HG03025 (cell line): ENCODE data around the gene TMEM272.

Experiments
- ATAC-seq: cut with Tn5 transposase; IDR thresholded peaks from one replicate; pipeline ENCODE4 v1.9.1; 2021; ENCODE audit warnings: mild to moderate bottlenecking, moderate library complexity; ENCODE audit not compliant: unreplicated experiment, low FRiP score

TMEM272 gene

DNA sequence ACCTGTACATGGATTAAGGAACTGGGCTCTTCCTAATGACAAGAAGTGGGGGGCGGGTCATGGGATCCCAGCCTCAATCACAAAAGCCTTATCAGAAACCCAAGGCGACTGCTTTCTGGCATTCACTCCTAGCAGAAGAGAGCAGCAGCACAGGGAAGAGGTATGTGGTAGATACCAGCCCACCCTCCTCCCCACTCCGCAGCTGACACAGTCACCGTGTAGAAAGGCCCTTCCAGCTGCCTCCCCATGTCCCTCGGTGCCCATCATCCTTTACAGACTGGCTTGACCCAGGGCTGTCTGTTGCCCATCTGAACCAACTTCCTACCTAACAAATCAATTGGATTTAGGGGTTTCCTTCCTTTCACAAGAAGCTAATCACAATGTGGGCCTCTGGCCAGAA, 37.9 kb downstream of the TMEM272 start:
- no peak for ATAC-seq

DNA sequence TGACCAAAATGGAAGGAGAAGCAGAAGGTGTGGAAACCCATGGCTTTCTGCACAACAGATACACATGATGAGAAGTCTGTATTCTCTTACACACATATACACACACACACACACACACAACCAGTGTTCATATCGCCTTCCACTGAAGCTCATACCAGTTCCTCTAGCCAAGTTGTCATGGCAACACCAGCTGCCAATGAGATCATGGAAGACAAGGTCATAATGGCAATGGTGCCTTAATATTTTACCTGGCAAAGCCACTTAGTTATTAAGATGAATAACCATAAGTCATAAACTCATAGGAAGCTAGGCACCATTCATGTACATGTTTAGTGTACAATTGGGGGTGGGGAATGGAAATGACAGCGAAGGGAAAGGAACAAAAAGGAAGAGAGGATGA, 38.4 kb downstream of the TMEM272 start:
- ATAC-seq: no peak

DNA sequence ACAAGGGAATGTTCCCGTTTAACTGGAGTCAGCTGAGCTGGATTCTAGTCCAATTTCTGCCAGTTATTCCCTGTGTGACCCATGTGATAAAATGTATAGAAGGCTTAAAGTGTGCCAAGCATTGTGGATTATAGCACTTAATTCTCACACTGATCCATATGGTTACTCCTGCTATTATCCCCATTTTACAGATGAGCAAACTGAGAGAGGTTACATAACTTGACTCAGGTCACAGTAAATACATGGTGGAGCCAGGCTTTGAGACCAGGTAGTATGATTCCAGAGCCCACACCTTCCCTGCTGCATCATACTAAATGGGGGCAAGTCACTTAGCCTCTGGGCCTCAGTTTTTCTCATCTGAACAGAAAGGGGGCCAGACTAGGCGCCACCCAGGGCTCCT, 39.1 kb downstream of the TMEM272 start:
- ATAC-seq: no peak

DNA sequence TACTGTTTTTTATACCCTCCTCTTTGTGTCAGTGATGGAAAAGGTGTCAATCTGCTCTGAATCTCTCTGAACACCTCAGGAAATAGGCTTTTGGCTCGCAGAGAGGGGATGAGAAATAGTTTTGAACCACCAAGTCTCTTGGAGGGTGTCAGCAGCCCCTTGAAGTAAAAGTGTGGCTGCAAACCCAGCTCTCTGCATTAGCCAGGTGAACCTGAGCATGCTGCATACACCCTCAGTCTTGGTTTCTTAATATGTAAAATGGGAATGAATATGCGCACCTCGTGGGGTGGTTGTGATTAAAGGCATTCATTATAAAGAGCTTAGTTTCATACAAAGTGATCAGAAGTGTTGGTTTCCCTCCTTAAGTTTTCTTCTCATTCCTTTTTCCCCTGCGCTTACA, 39.7 kb downstream of the TMEM272 start:
- no peak for ATAC-seq

DNA sequence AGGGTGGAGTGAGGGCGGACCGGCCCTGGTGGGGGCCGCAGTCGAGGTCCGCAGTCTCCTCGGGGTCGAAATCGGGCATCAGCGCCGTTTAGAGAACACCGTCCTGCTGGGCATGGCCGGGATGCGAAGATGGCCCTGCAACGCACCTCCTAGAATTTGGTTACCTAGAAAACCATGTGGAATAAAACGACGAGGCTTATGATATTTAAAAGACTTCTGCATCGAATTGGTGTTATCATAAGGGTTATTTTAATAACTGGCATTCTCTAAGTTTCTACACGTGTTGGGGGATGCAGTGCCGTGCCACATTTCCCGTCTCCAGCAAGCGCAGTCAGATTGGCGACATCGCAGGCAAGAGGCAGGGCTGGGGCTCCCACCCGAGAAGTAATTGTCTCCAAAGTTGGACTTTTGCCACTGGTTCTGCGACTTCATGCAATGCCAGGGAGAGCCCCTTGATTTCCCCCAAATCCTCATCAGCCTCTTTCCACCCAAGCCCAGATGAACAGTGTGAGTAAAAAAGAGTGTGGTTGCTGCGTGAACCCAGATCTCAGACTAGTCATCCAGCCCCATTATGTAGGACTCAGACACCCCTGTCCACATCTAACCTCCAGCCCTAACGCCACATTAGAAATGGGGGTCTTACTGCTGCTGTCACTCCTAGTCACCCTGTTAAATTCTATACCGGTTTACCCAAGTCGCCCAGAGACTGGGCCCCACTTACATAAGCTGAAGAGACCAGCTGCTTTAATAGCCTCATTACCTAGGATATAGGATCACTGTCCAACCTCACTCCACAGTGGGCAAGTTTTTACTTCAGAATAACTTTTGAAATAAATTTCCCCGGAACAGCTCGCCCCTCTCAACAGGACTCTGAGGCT, 40.4 kb downstream of the TMEM272 start:
- ATAC-seq: no peak

- peak; percentile 95 for ATAC-seq
Measured at GRCh38 chr13:51803422-51804294, 41.3 kb downstream of the TMEM272 start, which contains the start of gene DHRS12. Gene DHRS12, minus strand, starts transcription at chr13:51804163. Its CDS starts 4,504 bp downstream, at chr13:51799659.

DNA sequence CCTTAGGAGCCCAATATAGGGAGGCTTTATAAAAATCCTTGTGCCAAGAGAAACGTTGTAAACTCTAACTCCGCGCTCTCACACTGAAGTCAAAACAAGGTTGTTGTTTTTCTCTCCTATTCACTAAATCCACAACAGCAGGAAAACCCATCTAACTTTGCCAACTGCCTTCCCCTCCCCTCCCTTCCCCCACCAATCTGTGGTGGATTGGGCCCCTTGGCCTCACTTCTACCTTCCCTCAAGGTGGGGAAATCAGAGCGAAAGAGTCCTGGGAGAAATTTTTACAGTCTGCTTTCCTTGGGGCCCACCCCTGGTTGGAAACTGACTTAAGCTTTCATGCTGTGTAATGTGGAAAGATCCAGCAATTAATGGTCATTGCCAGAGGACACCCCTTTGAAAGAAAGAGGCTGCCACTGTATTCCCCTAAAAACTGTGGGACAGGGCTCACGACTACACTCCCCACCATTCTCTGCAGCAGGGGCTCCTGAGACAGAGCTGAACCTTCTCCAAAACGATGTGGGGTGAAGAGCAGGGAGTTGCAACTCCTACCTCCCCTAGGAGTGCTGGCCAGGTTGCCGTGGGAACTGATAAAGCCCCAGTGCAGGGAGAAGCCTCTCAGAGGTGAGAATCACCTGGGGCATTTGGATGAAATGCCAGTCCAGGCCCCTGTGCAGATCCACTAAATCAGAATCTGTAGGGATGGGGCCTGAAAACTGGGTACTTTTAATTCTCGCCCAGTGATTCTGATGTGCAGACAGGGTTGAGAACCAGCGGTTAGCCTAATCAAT, 42.2 kb downstream of the TMEM272 start:
- ATAC-seq: no peak

- no peak for ATAC-seq
Measured at GRCh38 chr13:51801631-51802099, 43.3 kb downstream of the TMEM272 start.

- no peak for ATAC-seq
Measured at GRCh38 chr13:51800486-51800885, 44.5 kb downstream of the TMEM272 start.

DNA sequence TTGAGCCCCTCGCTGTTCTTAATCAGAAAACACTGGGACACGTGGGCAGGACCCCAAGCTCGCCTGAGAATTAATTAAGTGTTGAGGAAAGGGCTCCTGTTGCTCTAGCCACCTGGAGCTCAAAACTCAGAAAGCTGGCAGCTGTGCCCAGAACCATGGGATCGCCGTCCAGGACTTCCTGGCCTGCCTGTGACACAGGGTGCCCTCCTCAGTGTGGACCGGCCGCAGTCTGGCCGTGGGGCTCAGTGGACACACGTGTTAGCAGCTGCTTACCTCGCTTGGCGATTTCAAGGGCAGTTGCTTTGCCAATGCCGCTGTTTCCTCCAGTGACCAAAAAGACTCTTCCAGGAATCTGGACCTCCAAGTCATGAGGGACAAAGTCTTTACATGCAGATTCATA, 45.7 kb downstream of the TMEM272 start:
- no peak for ATAC-seq

- ATAC-seq: peak; percentile 57
Measured at GRCh38 chr13:51797664-51798488, 47.1 kb downstream of the TMEM272 start.

- no peak for ATAC-seq
Measured at GRCh38 chr13:51796546-51796945, 48.4 kb downstream of the TMEM272 start.

DNA sequence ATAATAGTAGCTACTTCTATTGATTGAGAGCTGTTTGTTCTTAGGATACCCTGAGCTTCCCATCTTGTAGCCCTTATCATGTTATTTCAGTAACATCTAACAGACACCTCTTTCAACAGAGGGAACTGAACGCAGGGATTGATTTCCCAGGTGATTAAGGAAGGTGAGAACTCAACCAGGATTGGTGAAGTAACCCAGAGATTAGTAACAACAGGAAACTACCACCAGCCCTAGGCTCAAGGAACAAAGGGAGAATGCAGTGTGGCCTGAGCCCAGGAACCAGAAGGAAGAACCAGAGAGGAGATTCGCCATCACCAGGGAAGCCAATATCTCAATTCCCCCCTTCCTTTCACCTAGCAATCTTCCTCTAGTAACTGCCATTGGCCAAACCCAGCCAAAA, 49.6 kb downstream of the TMEM272 start:
- ATAC-seq: no peak

DNA sequence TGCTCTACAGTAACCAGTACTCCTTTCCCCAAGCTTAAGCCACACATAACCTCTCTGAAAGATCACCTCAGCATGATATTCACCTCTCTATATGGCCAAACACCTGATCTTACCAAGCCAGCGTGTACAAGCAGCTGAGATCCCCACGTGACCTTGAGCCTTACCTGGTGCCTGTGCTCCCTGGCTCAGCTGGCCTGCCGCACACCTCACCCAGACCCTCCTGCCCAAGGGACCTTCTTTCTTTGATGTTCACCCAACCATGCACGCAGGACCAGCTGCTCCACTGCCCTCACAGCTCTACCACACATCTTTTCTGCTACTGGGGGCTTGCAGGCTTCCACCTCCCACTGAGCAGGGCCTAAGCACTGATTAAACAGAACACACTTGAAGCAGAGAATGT, 50.0 kb downstream of the TMEM272 start:
- ATAC-seq: no peak

GRCh38 chr13:51793570-51794271, 51.3 kb downstream of the TMEM272 start:
- peak; percentile 62 for ATAC-seq

DNA sequence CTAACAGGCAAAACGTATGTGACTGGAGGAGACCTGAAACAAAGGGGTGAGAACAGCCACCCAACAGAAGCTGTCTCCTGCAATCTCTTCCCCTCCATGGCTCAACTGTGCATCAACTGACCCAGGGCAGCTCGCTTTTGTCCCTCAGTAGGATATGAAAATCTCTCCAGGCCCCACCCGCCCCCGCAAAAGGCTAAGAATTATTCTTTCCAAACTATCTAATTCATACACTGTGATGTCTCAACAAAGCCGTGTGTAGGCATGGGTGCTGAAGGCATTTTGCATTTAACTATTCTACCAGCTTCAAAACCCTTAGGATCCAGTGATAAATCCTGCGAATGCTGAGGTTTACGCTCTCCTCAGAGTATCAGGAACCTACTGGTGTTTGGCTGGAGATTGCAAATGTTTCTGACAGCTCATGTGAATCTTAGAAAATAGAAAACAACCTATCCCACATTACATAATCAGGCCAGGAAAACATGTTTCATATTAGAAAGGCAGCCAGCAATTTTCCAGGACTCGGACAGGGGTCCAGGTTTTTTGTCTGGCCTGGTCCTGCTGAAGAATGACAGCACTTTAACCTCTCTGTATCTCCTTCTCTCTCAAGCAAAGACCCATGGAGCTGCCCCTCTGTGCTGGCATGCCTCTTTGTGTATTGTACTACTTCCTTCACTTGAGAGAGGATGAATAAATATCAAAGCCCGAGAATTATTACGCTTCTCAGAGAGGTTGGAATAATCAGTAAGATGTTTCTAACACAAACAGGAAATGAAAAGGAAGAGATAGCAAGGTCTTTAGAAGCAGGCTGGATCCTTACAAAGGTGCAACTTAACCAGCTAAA, 58.3 kb downstream of the TMEM272 start:
- ATAC-seq: no peak

DNA sequence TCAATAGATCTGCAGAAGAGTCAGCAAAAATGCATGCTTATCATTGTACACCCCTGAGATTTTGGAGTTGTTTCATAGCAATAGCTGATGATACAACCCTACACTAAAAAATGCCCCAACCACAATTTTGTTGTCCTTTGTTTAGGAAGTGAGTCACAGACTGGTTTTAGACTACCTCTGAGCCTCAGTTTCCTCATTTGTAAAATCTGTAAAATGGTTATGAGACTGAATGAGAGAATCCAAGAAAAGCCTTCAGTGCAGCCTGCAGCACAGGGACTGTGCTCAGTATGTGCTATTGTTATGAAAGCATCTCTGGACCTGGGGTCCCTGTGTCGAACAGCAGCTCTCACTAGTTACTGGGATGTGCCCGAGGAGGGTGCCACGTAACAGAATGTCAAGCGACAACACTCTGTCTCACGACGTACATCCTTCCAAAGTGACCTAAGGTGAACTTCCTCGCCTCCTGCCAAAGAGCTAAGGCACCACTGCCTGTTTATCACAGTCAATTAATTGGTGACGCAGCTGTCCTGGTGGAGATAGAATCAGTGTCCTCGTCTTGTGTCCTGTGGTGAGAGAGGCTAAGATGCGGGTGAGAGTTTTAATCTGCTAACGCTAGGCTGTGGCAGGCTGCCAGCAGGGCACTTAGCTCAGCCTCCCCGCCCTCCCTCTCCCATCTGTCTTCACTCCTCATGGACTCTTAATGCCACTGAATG, 59.1 kb downstream of the TMEM272 start:
- no peak for ATAC-seq

DNA sequence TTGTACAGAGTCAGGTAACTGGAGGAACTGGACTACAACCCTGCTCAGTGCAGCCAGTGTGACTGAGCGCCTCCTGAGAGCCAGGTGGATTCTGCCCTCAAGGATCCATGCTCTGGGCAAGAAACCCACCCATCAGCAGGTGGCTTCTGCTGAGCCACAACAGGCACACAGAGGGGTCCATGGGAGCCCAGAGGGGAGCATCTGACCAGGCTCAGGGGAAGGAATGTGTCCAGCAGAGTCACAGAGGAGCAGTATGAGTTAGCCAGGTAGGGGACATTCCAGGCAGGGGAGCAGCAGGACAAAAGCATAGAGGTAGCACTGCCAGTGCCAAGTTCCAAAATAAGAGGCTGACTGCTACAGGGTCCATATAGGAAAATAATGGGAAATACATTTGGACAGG, 60.9 kb downstream of the TMEM272 start:
- no peak for ATAC-seq
